H1 (cell line): ENCODE measurements around the gene ALKBH7.

Experiments
- EZH2 ChIP-seq: fragments of 200-600 bp; sonication (generic); IDR thresholded peaks from 2 replicates; pipeline ENCODE4 v1.7.1; 2012; ENCODE audit warnings: low read depth, mild to moderate bottlenecking, moderate library complexity, low read length, inconsistent platforms; ENCODE audit not compliant: severe bottlenecking
- JUND ChIP-seq: IDR thresholded peaks from 2 replicates; pipeline ENCODE4 v1.6.1; 2011; ENCODE audit warnings: mild to moderate bottlenecking, improper control_type of control experiment, low read length
- TF ChIP-seq, protein P1 (sequence below): IDR thresholded peaks from 2 replicates; pipeline ENCODE4 v1.6.1; 2011; ENCODE audit warnings: low read length, improper control_type of control experiment
- TF ChIP-seq, protein P2 (sequence below), 3 experiments: IDR thresholded peaks; 1 replicate in 2 of 3; 2 replicates in 1 of 3; pipeline versions ENCODE4 v1.5.1 to v1.6.1; 2011; ENCODE audit warnings: low read length in 3 of 3, mild to moderate bottlenecking in 3 of 3, inconsistent platforms in 2 of 3, low read depth in 1 of 3, moderate library complexity in 1 of 3; ENCODE audit not compliant: insufficient read depth in 1 of 3; ENCODE audit errors: control extremely low read depth in 1 of 3

DNA sequence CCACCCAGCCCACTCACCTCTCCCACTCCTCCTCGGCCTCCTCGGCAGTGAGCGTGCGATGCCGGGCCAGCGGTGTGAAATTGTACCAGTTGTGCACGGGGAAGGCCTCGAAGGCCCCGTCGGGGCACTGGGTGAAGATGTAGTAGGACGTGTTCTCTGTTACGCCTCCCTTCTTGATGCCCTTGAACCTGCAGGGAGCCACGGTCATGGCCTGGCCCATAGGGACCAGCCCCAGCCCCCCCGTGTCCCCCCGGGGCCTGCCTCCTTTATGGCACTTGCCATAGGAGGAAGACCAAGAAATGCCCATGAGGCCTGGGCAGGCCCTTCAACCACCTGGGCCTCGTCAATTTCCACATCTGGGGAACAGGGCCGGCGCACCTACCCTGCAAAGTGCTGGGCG lies 14.8 kb downstream of the ALKBH7 start:
- TF ChIP-seq, protein P1, sequence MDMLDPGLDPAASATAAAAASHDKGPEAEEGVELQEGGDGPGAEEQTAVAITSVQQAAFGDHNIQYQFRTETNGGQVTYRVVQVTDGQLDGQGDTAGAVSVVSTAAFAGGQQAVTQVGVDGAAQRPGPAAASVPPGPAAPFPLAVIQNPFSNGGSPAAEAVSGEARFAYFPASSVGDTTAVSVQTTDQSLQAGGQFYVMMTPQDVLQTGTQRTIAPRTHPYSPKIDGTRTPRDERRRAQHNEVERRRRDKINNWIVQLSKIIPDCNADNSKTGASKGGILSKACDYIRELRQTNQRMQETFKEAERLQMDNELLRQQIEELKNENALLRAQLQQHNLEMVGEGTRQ, result no peak
- TF ChIP-seq JUND (no peak), EZH2 (no peak)
- TF ChIP-seq, protein P2, sequence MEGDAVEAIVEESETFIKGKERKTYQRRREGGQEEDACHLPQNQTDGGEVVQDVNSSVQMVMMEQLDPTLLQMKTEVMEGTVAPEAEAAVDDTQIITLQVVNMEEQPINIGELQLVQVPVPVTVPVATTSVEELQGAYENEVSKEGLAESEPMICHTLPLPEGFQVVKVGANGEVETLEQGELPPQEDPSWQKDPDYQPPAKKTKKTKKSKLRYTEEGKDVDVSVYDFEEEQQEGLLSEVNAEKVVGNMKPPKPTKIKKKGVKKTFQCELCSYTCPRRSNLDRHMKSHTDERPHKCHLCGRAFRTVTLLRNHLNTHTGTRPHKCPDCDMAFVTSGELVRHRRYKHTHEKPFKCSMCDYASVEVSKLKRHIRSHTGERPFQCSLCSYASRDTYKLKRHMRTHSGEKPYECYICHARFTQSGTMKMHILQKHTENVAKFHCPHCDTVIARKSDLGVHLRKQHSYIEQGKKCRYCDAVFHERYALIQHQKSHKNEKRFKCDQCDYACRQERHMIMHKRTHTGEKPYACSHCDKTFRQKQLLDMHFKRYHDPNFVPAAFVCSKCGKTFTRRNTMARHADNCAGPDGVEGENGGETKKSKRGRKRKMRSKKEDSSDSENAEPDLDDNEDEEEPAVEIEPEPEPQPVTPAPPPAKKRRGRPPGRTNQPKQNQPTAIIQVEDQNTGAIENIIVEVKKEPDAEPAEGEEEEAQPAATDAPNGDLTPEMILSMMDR (IDR thresholded peaks at IDR 0.05; ENCODE audit: control extremely low read depth in 1 of 3, insufficient read depth in 1 of 3, low read depth in 1 of 3, low read length in 3 of 3), result no peak
